HG02678 (cell line): ENCODE results near the gene IL18RAP.
A peak's percentile ranks its signal among the peaks of the same experiment; 100 is the strongest.

Source experiments
- ATAC-seq: cut with Tn5 transposase; IDR thresholded peaks from one replicate; pipeline ENCODE4 v1.9.1; 2021; ENCODE audit warnings: mild to moderate bottlenecking, moderate library complexity; ENCODE audit not compliant: unreplicated experiment

IL18RAP gene

GRCh38 chr2:102421890-102422759 lies 835 bp upstream of the IL18RAP start:
- ATAC-seq, result no peak

GRCh38 chr2:102423368-102423767 lies 408 bp downstream of the IL18RAP start:
- no peak for ATAC-seq

- ATAC-seq, result peak; percentile 91
Measured at GRCh38 chr2:102424754-102425153, 1.8 kb downstream of the IL18RAP start.

- ATAC-seq, result no peak
Measured at GRCh38 chr2:102425441-102426132, 2.6 kb downstream of the IL18RAP start.

GRCh38 chr2:102427249-102427648 lies 4.3 kb downstream of the IL18RAP start:
- ATAC-seq, result no peak

- no peak for ATAC-seq
Measured at GRCh38 chr2:102428573-102428972, 5.6 kb downstream of the IL18RAP start.

- ATAC-seq, result no peak
Measured at GRCh38 chr2:102432386-102432785, 9.4 kb downstream of the IL18RAP start.

- no peak for ATAC-seq
Measured at GRCh38 chr2:102433973-102434654, 11.2 kb downstream of the IL18RAP start.

- ATAC-seq, result peak; percentile 56
Measured at GRCh38 chr2:102434655-102435381, 11.9 kb downstream of the IL18RAP start.

- ATAC-seq, result no peak
Measured at GRCh38 chr2:102435741-102436140, 12.8 kb downstream of the IL18RAP start.

- ATAC-seq, result no peak
Measured at GRCh38 chr2:102436323-102436722, 13.4 kb downstream of the IL18RAP start.

- ATAC-seq, result no peak
Measured at GRCh38 chr2:102437122-102437521, 14.2 kb downstream of the IL18RAP start.

GRCh38 chr2:102438111-102438510 lies 15.2 kb downstream of the IL18RAP start:
- ATAC-seq, result no peak

- no peak for ATAC-seq
Measured at GRCh38 chr2:102438578-102438977, 15.6 kb downstream of the IL18RAP start.

- no peak for ATAC-seq
Measured at GRCh38 chr2:102439065-102439695, 16.2 kb downstream of the IL18RAP start.

- peak; percentile 66 for ATAC-seq
Measured at GRCh38 chr2:102442967-102443828, 20.2 kb downstream of the IL18RAP start.

- ATAC-seq, result no peak
Measured at GRCh38 chr2:102444233-102444632, 21.3 kb downstream of the IL18RAP start.

GRCh38 chr2:102446936-102447335 lies 24.0 kb downstream of the IL18RAP start:
- ATAC-seq, result no peak

GRCh38 chr2:102449370-102449974 lies 26.5 kb downstream of the IL18RAP start:
- ATAC-seq, result no peak
